GM19468 (cell line): Measurements from ENCODE around the gene ROPN1B.

Source experiments
- ATAC-seq: cut with Tn5 transposase; IDR thresholded peaks from one replicate; pipeline ENCODE4 v1.9.1; 2021; ENCODE audit warnings: mild to moderate bottlenecking, moderate library complexity, moderate number of reproducible peaks; ENCODE audit not compliant: unreplicated experiment; ENCODE audit errors: extremely low read depth

The ROPN1B gene

DNA sequence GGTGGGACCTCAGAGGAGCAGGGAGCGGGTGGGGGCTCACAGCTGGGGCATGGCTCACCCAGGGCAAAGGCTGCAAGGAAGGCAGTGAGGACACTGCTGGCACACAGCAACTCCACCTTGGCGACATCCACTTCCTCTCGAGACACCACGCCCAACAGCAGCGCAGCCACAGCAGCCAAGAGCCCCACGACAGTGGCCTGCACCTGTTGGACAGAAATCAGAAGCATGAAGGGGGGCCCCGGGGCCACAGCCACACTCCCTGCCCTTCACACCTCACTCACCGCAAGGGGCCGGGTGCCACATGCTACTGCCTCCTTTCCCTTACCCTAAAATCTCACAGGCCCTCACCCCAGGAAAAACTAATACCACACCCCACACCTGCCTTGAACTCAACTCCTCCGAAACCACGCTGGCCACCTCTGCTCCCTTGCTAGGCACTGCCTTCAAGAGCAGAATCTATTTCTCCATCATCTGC is 57.3 kb downstream of the ROPN1B start:
- no peak for ATAC-seq

DNA sequence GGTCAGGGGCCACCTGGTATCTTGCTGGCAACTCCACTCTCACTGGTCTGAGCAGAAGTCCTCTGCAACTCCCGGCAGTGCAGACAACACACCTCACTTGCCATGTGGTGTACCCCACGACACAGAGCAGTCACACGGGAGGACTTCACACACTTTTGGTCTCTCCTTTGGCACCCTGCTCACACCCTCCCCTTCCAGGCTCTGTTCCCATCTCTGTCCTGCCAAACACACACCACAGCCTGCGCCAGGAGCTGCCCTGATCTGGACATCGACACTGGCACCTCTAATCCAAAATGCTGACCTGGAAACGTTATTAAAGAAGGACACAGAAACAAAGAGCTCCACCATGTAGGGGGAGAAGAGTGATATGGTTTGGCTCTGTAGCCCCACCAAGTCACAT is 57.8 kb downstream of the ROPN1B start:
- ATAC-seq, result no peak

DNA sequence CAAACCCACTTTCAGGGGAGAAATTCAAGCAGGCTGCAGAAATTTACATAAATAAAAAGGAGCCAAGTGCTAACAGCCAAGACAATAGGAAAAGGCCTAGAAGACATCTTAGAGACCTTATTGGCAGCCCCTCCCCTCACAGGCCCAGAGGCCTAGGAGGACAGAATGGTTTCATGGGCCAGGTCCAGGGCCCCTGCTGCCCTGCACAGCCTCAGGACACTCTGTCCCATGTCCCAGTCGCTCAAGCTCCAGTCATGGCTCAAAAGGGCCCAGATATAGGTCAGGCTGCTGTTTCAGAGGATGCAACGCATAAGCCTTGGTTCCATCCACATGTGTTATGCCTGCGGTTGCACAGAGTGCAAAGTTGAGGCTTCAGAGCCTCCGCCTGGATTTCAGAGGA is 59.1 kb downstream of the ROPN1B start:
- ATAC-seq, result no peak

GRCh38 chr3:126029241-126029640 is 60.3 kb downstream of the ROPN1B start:
- no peak for ATAC-seq

- no peak for ATAC-seq
Measured at GRCh38 chr3:126030455-126030854, 61.5 kb downstream of the ROPN1B start.

GRCh38 chr3:126031981-126032471 is 63.0 kb downstream of the ROPN1B start:
- no peak for ATAC-seq
